Left lung (tissue), 10 donors: ENCODE data around the gene KRT6A. TPM values are rescaled to one million over a fixed set of nuclear protein-coding genes. Genes with fewer than 3 reads are reported as not detected.

Source experiments
- ATAC-seq: fragments of 200-7000 bp; cut with Tn5 transposase; one replicate; pipeline ENCODE4 v1.9.1; 2020; ENCODE audit warnings: moderate library complexity
- DNase-seq, 4 donors: peaks; one replicate each; pipeline ENCODE4 v3.0.0-alpha.2; 2013 to 2020
- H3K27ac ChIP-seq, 2 donors: fragments of 200-600 bp; sonication (generic) in 1 of 2; one replicate each; pipeline versions ENCODE4 v1.5.0 to v1.8.0; 2020 to 2021
- H3K27me3 ChIP-seq, 2 donors: fragments of 200-600 bp; sonication (generic) in 1 of 2; one replicate each; pipeline versions ENCODE4 v1.5.0 to v1.8.0; 2020 to 2021
- H3K36me3 ChIP-seq, 2 donors: fragments of 200-600 bp; sonication (generic) in 1 of 2; one replicate each; pipeline versions ENCODE4 v1.5.0 to v1.8.0; 2020 to 2021
- H3K4me1 ChIP-seq, 2 donors: fragments of 200-600 bp; one replicate each; pipeline ENCODE4 v1.8.0; 2021
- H3K4me3 ChIP-seq, 2 donors: fragments of 200-600 bp; sonication (generic) in 1 of 2; one replicate each; pipeline versions ENCODE4 v1.5.0 to v1.8.0; 2020 to 2021; ENCODE audit warnings: mild to moderate bottlenecking in 1 of 2
- H3K9me3 ChIP-seq, 2 donors: fragments of 200-600 bp; sonication (generic) in 1 of 2; one replicate each; pipeline versions ENCODE4 v1.5.0 to v1.8.0; 2020 to 2021
- CTCF ChIP-seq, 2 donors: fragments of 200-600 bp; sonication (generic) in 1 of 2; IDR thresholded peaks; one replicate each; pipeline versions ENCODE4 v1.5.0 to v1.8.0; 2021; ENCODE audit warnings: antibody characterized with exemption in 2 of 2
- intact Hi-C, 2 donors: fragments of 100-400 bp; cut with DNase I; formaldehyde crosslinking; loops; one replicate each; pipeline versions ENCODE4 v1.11.2 to v1.14.2; 2022
- polyA plus RNA-seq, 6 donors: library from polyadenylated mRNA; unstranded; fragments of 120-200 nt; gene quantifications; one replicate each; pipeline ENCODE4 v1.2.1, GENCODE V29; 2013; ENCODE audit not compliant: insufficient read length in 6 of 6
- total RNA-seq, 2 donors: library from RNA; stranded (reverse); fragmentation: NEBNext Ultra II Directional; extraction: Animal tissue kit (Norgen Biotek cat#: 25700); gene quantifications; one replicate each; pipeline ENCODE4 v1.2.1, GENCODE V29; 2021
- donor health status: DM: no; HTN: yes; CAD: no.
- donor health status: DM: no; HTN: no; CAD: no.

The KRT6A gene
- total and polyA plus RNA-seq, 8 donors = 24.4 to 32.0 TPM; not detected in 6

- Histone ChIP-seq H3K27me3 (no peaks in the 10 kb centered on the region), H3K4me3 (no peak overlapping the region), H3K36me3 (no peaks in the 10 kb centered on the region), H3K4me1 (no peaks in the 10 kb centered on the region), H3K27ac (no peak overlapping the region), H3K9me3 (no peaks in the 10 kb centered on the region)
- ATAC-seq (no peak), DNase-seq (no peak)
- intact Hi-C loops = no loop called here
- TF ChIP-seq CTCF (IDR thresholded peaks at IDR 0.05) = no peak
These were observed 40.8 kb upstream of the KRT6A start for GRCh38 chr12:52533686-52534470.

GRCh38 chr12:52532636-52533035 lies 39.6 kb upstream of the KRT6A start:
- Histone ChIP-seq H3K27me3 (no peaks in the 10 kb centered on the region), H3K36me3 (no peaks in the 10 kb centered on the region), H3K9me3 (no peaks in the 10 kb centered on the region), H3K27ac (no peak overlapping the region), H3K4me1 (no peaks in the 10 kb centered on the region), H3K4me3 (no peak overlapping the region)
- DNase-seq (no peak), ATAC-seq (no peak)
- TF ChIP-seq CTCF (IDR thresholded peaks at IDR 0.05) = no peak
- intact Hi-C loops = no loop called here

- no peak for TF ChIP-seq CTCF (IDR thresholded peaks at IDR 0.05)
- intact Hi-C loops = no loop called here
- H3K27me3 ChIP-seq = no peaks in the 10 kb centered on the region
- no peaks in the 10 kb centered on the region for H3K36me3 ChIP-seq
- H3K4me1 ChIP-seq = no peaks in the 10 kb centered on the region
- no peaks in the 10 kb centered on the region for H3K9me3 ChIP-seq
- ATAC-seq (no peak), DNase-seq (no peak)
- no peak overlapping the region for H3K27ac ChIP-seq
- H3K4me3 ChIP-seq = no peak overlapping the region
These were observed 38.7 kb upstream of the KRT6A start for GRCh38 chr12:52531566-52532300.

DNA sequence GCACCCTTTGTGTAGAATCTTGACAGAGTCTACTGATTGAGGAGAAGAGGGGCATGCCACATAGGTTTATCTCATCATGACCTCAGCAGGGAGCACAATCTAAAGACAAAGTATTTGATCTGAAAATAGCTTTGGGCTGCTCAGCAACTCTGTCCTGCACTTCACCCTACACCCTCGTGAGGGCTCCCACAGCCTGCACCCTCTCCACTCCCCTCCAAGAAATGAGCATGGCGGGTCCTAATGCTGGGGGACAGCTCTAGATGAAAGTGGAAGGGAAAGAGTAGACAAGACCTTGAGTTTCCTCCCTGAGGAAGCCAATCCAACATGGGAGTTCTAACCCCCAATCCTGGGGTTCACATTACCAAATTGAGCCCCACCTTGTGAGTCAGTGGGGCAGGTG lies 37.8 kb upstream of the KRT6A start:
- H3K4me3 ChIP-seq = no peak overlapping the region
- TF ChIP-seq CTCF (IDR thresholded peaks at IDR 0.05) = no peak
- H3K27ac ChIP-seq = no peak overlapping the region
- intact Hi-C loops = no loop called here
- H3K9me3 ChIP-seq = no peaks in the 10 kb centered on the region
- H3K27me3 ChIP-seq = peaks cover 0 to 6% of the 10 kb centered on the region in 2 donors
- DNase-seq (no peak), ATAC-seq (no peak)
- no peaks in the 10 kb centered on the region for H3K4me1 ChIP-seq
- no peaks in the 10 kb centered on the region for H3K36me3 ChIP-seq

DNA sequence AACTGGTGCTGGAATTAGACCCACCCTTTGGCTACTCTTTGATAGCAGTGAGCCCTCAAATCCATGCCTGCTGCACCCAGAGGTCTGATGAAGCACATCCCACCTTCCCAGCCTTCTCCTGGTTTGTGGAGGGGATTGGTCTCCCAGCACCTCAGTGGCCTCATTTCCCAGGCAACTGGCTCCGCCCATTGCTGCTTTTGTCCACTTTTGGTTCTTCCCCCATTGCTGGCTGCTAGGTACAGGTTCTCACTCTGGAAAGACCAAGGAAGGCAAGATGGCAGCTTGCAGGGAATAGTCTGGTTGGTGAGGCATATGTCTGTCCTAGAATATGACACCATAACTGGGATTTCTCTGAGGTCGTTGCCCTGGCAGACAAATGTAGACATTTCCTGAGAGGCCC lies 37.3 kb upstream of the KRT6A start:
- Histone ChIP-seq H3K9me3 (no peaks in the 10 kb centered on the region), H3K4me3 (no peak overlapping the region), H3K4me1 (no peaks in the 10 kb centered on the region), H3K36me3 (no peaks in the 10 kb centered on the region), H3K27ac (no peak overlapping the region), H3K27me3 (peaks cover 0 to 8% of the 10 kb centered on the region in 2 donors)
- TF ChIP-seq CTCF (IDR thresholded peaks at IDR 0.05) = no peak
- intact Hi-C loops = no loop called here
- no peak for ATAC-seq
- no peak for DNase-seq
